ENCODE data around the gene BCL2L11. TPM values are rescaled to one million over a fixed set of nuclear protein-coding genes. Genes with fewer than 3 reads are reported as not detected.

BCL2L11 gene
- total and polyA plus RNA-seq, 2 donors (not counting 3 experiments of a cell fraction or from before 2014, with no cell fraction given) = 12.9 to 26.6 TPM

GRCh38 chr2:111121028-111121827 is 514 bp downstream of the BCL2L11 start:
- Histone ChIP-seq H3K4me3 (replicated peaks in 1 of 3; ENCODE audit: insufficient read depth in 1 of 3, low read depth in 1 of 3, low read length in 3 of 3) (peak overlapping the region; percentile 18 to 93 (median 39)), H3K27me3 (ENCODE audit: control insufficient read depth in 2 of 2, insufficient read depth in 2 of 2, low read length in 2 of 2) (peaks cover 13 to 39% of the 10 kb centered on the region in 2 experiments), H2AFZ (ENCODE audit: low read depth, low read length) (peak overlapping the region; percentile 87), H3K4me2 (ENCODE audit: insufficient read depth, low read length) (peak overlapping the region; percentile 49), H3K9me3 (replicated peaks; ENCODE audit: control insufficient read depth, insufficient read depth, low read length) (no peaks in the 10 kb centered on the region), H3K9me1 (replicated peaks; ENCODE audit: control insufficient read depth, extremely low read depth, insufficient read depth, low read length) (no peaks in the 10 kb centered on the region), H3K27ac (ENCODE audit: insufficient read depth, low read depth, low read length) (no peak overlapping the region), H3K9ac (replicated peaks; ENCODE audit: extremely low read depth, insufficient read depth, low read length) (peak overlapping the region; percentile 42), H4K20me1 (replicated peaks; ENCODE audit: control insufficient read depth, extremely low read depth, insufficient read depth, low read length) (no peaks in the 10 kb centered on the region), H3K79me2 (ENCODE audit: control insufficient read depth, insufficient read depth, low read length) (no peaks in the 10 kb centered on the region), H3K4me1 (ENCODE audit: control insufficient read depth, extremely low read depth, insufficient read depth, low read length) (peaks cover 37% of the 10 kb centered on the region), H3K36me3 (ENCODE audit: control insufficient read depth in 2 of 2, extremely low read depth in 1 of 2, insufficient read depth in 2 of 2, low read length in 2 of 2) (peaks cover 0 to 9% of the 10 kb centered on the region in 2 experiments)
- TF ChIP-seq CTCF (IDR thresholded peaks at IDR 0.05; ENCODE audit: extremely low read depth in 1 of 2, insufficient read depth in 1 of 2, low read depth in 1 of 2, low read length in 2 of 2) (no peak), JUN (IDR thresholded peaks at IDR 0.05; ENCODE audit: borderline replicate concordance, insufficient read depth, insufficient read length, low read depth) (no peak), FOS (IDR thresholded peaks at IDR 0.05; ENCODE audit: borderline replicate concordance, insufficient read depth, low read length) (no peak), POLR2A (IDR thresholded peaks at IDR 0.05; ENCODE audit: low read depth, low read length) (no peak), GATA2 (IDR thresholded peaks at IDR 0.05; ENCODE audit: insufficient read depth, insufficient read length, low read depth, low read length) (no peak), MAX (IDR thresholded peaks at IDR 0.05; ENCODE audit: insufficient read depth, insufficient read length) (no peak), MYC (IDR thresholded peaks at IDR 0.05; ENCODE audit: low read depth, low read length) (no peak), POLR2AphosphoS5 (IDR thresholded peaks at IDR 0.05; ENCODE audit: insufficient read depth, low read depth, low read length) (no peak), EZH2 (IDR thresholded peaks at IDR 0.05; ENCODE audit: borderline replicate concordance, low read depth, low read length, severe bottlenecking) (no peak)
- ChIA-PET POLR2A (interaction anchor here (0.6 to 1.7 kb wide), 12 partner anchors 10 to 582 kb away, joined by 3 to 9 read pairs (median 3); no protein-coding TSS in a partner anchor), CTCF (interaction anchor here (0.8 to 1.7 kb wide), 8 partner anchors 9 to 578 kb away, joined by 3 to 10 read pairs (median 3); no protein-coding TSS in a partner anchor)
- TSS peak; percentile 41 for BruUV-seq (replicated peaks)
- intact Hi-C loops (cut with micrococcal nuclease) = loop anchor here (2.0 to 5.0 kb wide), 2 partner anchors 28 to 371 kb away; no protein-coding TSS in a partner anchor
- FAIRE-seq = peak; percentile 47
- peak; percentile 48 for DNase-seq (ENCODE audit: low read depth, low spot score)
- dilution Hi-C loops (cut with MboI; ENCODE audit: extremely low pct_ligation_motif_present, low sequenced_read_pairs) = no loop called here
